Calu3 (cell line): ENCODE measurements around the gene SYNPO2L. TPM values are rescaled to one million over a fixed set of nuclear protein-coding genes. Genes with fewer than 3 reads are reported as not detected.

Experiments
- BruUV-seq: library from RNA; stranded (reverse); fragments of 400-500 nt; replicated peaks from 2 replicates; lab custom pipeline; 2021; lab: Mats Ljungman, UMichigan
- CTCF ChIA-PET: fragments of 300-600 bp; sonication (Branson Sonifier 250); formaldehyde crosslinking; loops from one replicate; lab custom pipeline; 2022; ENCODE audit warnings: antibody characterized with exemption; lab: Charles Lee
- DNase-seq: peaks from one replicate; pipeline ENCODE4 v3.0.0; 2022
- H3K27ac Mint-ChIP-seq: one replicate; pipeline ENCODE4 v1.8.0; 2022; ENCODE audit warnings: mixed read lengths; ENCODE audit not compliant: unreplicated experiment
- H3K27me3 Mint-ChIP-seq: one replicate; pipeline ENCODE4 v1.8.0; 2022; ENCODE audit warnings: mixed read lengths; ENCODE audit not compliant: unreplicated experiment
- H3K36me3 Mint-ChIP-seq: one replicate; pipeline ENCODE4 v1.8.0; 2022; ENCODE audit warnings: mild to moderate bottlenecking, moderate library complexity, mixed read lengths; ENCODE audit not compliant: insufficient read depth, unreplicated experiment
- H3K4me1 Mint-ChIP-seq: one replicate; pipeline ENCODE4 v1.8.0; 2022; ENCODE audit warnings: mild to moderate bottlenecking, low read depth, mixed read lengths; ENCODE audit not compliant: unreplicated experiment
- H3K4me3 Mint-ChIP-seq: one replicate; pipeline ENCODE4 v1.8.0; 2022; ENCODE audit warnings: mild to moderate bottlenecking, low read depth, moderate library complexity, mixed read lengths; ENCODE audit not compliant: unreplicated experiment
- H3K9me3 Mint-ChIP-seq: one replicate; pipeline ENCODE4 v1.8.0; 2022; ENCODE audit warnings: low read depth, mixed read lengths; ENCODE audit not compliant: unreplicated experiment
- CTCF ChIP-seq: fragments of 200-600 bp; IDR thresholded peaks from one replicate; pipeline ENCODE4 v1.8.0; 2022; ENCODE audit warnings: antibody characterized with exemption; ENCODE audit not compliant: unreplicated experiment
- intact Hi-C: fragments of 100-400 bp; cut with micrococcal nuclease; formaldehyde crosslinking; loops from one replicate; pipeline ENCODE4 v1.10.0; 2022; ENCODE audit not compliant: unreplicated experiment
- total RNA-seq: library from RNA; stranded (reverse); gene quantifications from 2 replicates; pipeline ENCODE4 v1.2.3, GENCODE V29; 2022

Gene SYNPO2L
- total RNA-seq, 1 experiment from 2014 or later, result not detected

GRCh38 chr10:73614720-73615119, 41.1 kb downstream of the SYNPO2L start:
- TF ChIP-seq CTCF, result no peak
- H3K36me3 Mint-ChIP-seq, result peaks cover 5% of the 10 kb centered on the region
- DNase-seq, result no peak
- CTCF ChIA-PET, result no interaction called here
- BruUV-seq, result no TSS peak
- H3K4me3 Mint-ChIP-seq, result no peak overlapping the region
- intact Hi-C loops, result no loop called here
- H3K9me3 Mint-ChIP-seq, result no peaks in the 10 kb centered on the region
- H3K4me1 Mint-ChIP-seq, result no peaks in the 10 kb centered on the region
- H3K27me3 Mint-ChIP-seq, result no peaks in the 10 kb centered on the region
- no peak overlapping the region for H3K27ac Mint-ChIP-seq

GRCh38 chr10:73609116-73609515, 46.7 kb downstream of the SYNPO2L start:
- no peak overlapping the region for H3K4me3 Mint-ChIP-seq
- no peak for DNase-seq
- H3K27ac Mint-ChIP-seq, result no peak overlapping the region
- TF ChIP-seq CTCF, result no peak
- no TSS peak for BruUV-seq
- no peaks in the 10 kb centered on the region for H3K4me1 Mint-ChIP-seq
- intact Hi-C loops, result no loop called here
- H3K27me3 Mint-ChIP-seq, result no peaks in the 10 kb centered on the region
- no peaks in the 10 kb centered on the region for H3K36me3 Mint-ChIP-seq
- no peaks in the 10 kb centered on the region for H3K9me3 Mint-ChIP-seq
- CTCF ChIA-PET, result no interaction called here

GRCh38 chr10:73601486-73601921, 54.3 kb downstream of the SYNPO2L start:
- Mint-ChIP-seq H3K36me3 (peaks cover 8% of the 10 kb centered on the region), H3K27me3 (no peaks in the 10 kb centered on the region), H3K4me1 (peaks cover 14% of the 10 kb centered on the region), H3K9me3 (no peaks in the 10 kb centered on the region), H3K4me3 (peak overlapping the region; percentile 51), H3K27ac (peak overlapping the region; percentile 90)
- peak; percentile 86 for DNase-seq
- BruUV-seq, result no TSS peak
- TF ChIP-seq CTCF, result no peak
- CTCF ChIA-PET, result interaction anchor here (0.5 to 2.2 kb wide), 7 partner anchors 11 to 1796 kb away, joined by 3 to 16 read pairs (median 4); partner anchors contain the start of gene USP54
- intact Hi-C loops, result no loop called here

- H3K4me3 Mint-ChIP-seq, result no peak overlapping the region
- H3K27me3 Mint-ChIP-seq, result no peaks in the 10 kb centered on the region
- no peaks in the 10 kb centered on the region for H3K9me3 Mint-ChIP-seq
- peaks cover 21% of the 10 kb centered on the region for H3K4me1 Mint-ChIP-seq
- intact Hi-C loops, result no loop called here
- BruUV-seq, result no TSS peak
- no peak overlapping the region for H3K27ac Mint-ChIP-seq
- CTCF ChIA-PET, result interaction anchor here (0.5 to 0.9 kb wide), 2 partner anchors 28 to 79 kb away, joined by 3 to 5 read pairs; no protein-coding TSS in a partner anchor
- H3K36me3 Mint-ChIP-seq, result peaks cover 8% of the 10 kb centered on the region
- TF ChIP-seq CTCF, result no peak
- DNase-seq, result no peak
Measured at GRCh38 chr10:73597346-73597745, 58.5 kb downstream of the SYNPO2L start.

Other genes with a start within 250 kb of the SYNPO2L start
- gene ANXA7, start 242.0 kb downstream of the SYNPO2L start, total RNA-seq, result 160 and 167 TPM in 2 replicates
- 2.9 and 3.3 TPM in 2 replicates for gene MSS51, start 222.5 kb downstream of the SYNPO2L start, total RNA-seq
- gene PPP3CB, start 160.0 kb downstream of the SYNPO2L start, total RNA-seq, result 26.4 and 27.5 TPM in 2 replicates
- 39.4 and 48.1 TPM in 2 replicates for gene USP54, start 64.7 kb downstream of the SYNPO2L start, total RNA-seq
- gene MYOZ1, start 14.6 kb downstream of the SYNPO2L start, total RNA-seq, result not detected in 2 replicates
- 12.1 and 13.4 TPM in 2 replicates for gene AGAP5, start 42.1 kb upstream of the SYNPO2L start, total RNA-seq
- 91.7 and 98.4 TPM in 2 replicates for gene SEC24C, start 88.3 kb upstream of the SYNPO2L start, total RNA-seq
- gene CHCHD1, start 126.0 kb upstream of the SYNPO2L start, total RNA-seq, result 39.2 and 44.1 TPM in 2 replicates
- gene ZSWIM8, start 129.6 kb upstream of the SYNPO2L start, total RNA-seq, result 59.9 and 69.9 TPM in 2 replicates
- gene NDST2, start 155.6 kb upstream of the SYNPO2L start, total RNA-seq, result 24.8 and 26.7 TPM in 2 replicates
- gene CAMK2G, start 218.5 kb upstream of the SYNPO2L start, total RNA-seq, result 58.1 and 58.9 TPM in 2 replicates